Neural progenitor cell (in vitro differentiated cells): ENCODE measurements around the gene FBLN1. TPM values are rescaled to one million over a fixed set of nuclear protein-coding genes. Genes with fewer than 3 reads are reported as not detected.

Experiments used
- DNase-seq: peaks from one replicate; pipeline ENCODE4 v3.0.0-alpha.2; 2016; ENCODE audit warnings: low spot score
- H2AFZ ChIP-seq: fragments of 200-600 bp; sonication (generic); replicated peaks from 2 replicates; pipeline ENCODE4 v1.6.1; 2016; ENCODE audit warnings: antibody characterized with exemption
- H3F3A ChIP-seq: fragments of 200-600 bp; sonication (generic); 2 replicates; pipeline ENCODE4 v1.6.1; 2016; ENCODE audit warnings: antibody characterized with exemption, low read depth
- H3K27ac ChIP-seq: fragments of 200-600 bp; sonication (generic); 2 replicates; pipeline ENCODE4 v1.5.1; 2016; ENCODE audit warnings: mild to moderate bottlenecking
- H3K27me3 ChIP-seq: fragments of 200-600 bp; sonication (generic); 2 replicates; pipeline ENCODE4 v1.6.1; 2016; ENCODE audit warnings: mild to moderate bottlenecking, moderate library complexity
- H3K36me3 ChIP-seq: fragments of 200-600 bp; sonication (generic); 2 replicates; pipeline ENCODE4 v1.5.1; 2016
- H3K4me1 ChIP-seq: fragments of 200-600 bp; sonication (generic); 2 replicates; pipeline ENCODE4 v1.6.1; 2016; ENCODE audit warnings: mixed run types
- H3K4me2 ChIP-seq: fragments of 200-600 bp; sonication (generic); 2 replicates; pipeline ENCODE4 v1.6.1; 2016
- H3K4me3 ChIP-seq: fragments of 200-600 bp; sonication (generic); 2 replicates; pipeline ENCODE4 v1.5.1; 2016
- H3K79me2 ChIP-seq: fragments of 200-600 bp; sonication (generic); 2 replicates; pipeline ENCODE4 v1.6.1; 2016; ENCODE audit warnings: low read depth
- H3K9ac ChIP-seq: fragments of 200-600 bp; sonication (generic); 2 replicates; pipeline ENCODE4 v1.6.1; 2016
- H3K9me3 ChIP-seq: fragments of 200-600 bp; sonication (generic); 2 replicates; pipeline ENCODE4 v1.5.1; 2016; ENCODE audit warnings: low read depth
- H4K20me1 ChIP-seq: fragments of 200-600 bp; sonication (generic); 2 replicates; pipeline ENCODE4 v1.6.1; 2016; ENCODE audit warnings: low read depth
- H3K27ac Mint-ChIP-seq: 3 replicates; pipeline ENCODE4 v1.8.0; 2021; ENCODE audit warnings: mixed read lengths
- H3K27me3 Mint-ChIP-seq: 2 replicates; pipeline ENCODE4 v1.8.0; 2022; ENCODE audit warnings: low read depth, mild to moderate bottlenecking, inconsistent platforms, moderate library complexity, mixed read lengths; ENCODE audit not compliant: insufficient read depth
- H3K36me3 Mint-ChIP-seq: 3 replicates; pipeline ENCODE4 v1.8.0; 2021; ENCODE audit warnings: mixed read lengths
- H3K4me1 Mint-ChIP-seq: 3 replicates; pipeline ENCODE4 v1.8.0; 2021; ENCODE audit warnings: mixed read lengths
- H3K4me3 Mint-ChIP-seq: 3 replicates; pipeline ENCODE4 v1.8.0; 2021; ENCODE audit warnings: mild to moderate bottlenecking, moderate library complexity, mixed read lengths
- H3K9me3 Mint-ChIP-seq: 3 replicates; pipeline ENCODE4 v1.8.0; 2020; ENCODE audit warnings: mixed read lengths
- EZH2 ChIP-seq: fragments of 200-600 bp; sonication (generic); IDR thresholded peaks from 2 replicates; pipeline ENCODE4 v1.6.1; 2017; ENCODE audit warnings: antibody characterized with exemption, mild to moderate bottlenecking, moderate library complexity
- EZH2phosphoT487 ChIP-seq: fragments of 200-600 bp; sonication (generic); IDR thresholded peaks from 2 replicates; pipeline ENCODE4 v1.6.1; 2017; ENCODE audit warnings: antibody characterized with exemption
- total RNA-seq: library from RNA; depleted of rRNA; stranded (reverse); fragments of >200 nt; gene quantifications from 2 replicates; pipeline ENCODE4 v1.2.3, GENCODE V29; 2015; ENCODE audit warnings: low replicate concordance
- TF ChIP-seq, protein P1 (sequence below): fragments of 200-600 bp; sonication (generic); IDR thresholded peaks from 2 replicates; pipeline ENCODE4 v1.5.1; 2017; ENCODE audit warnings: antibody characterized with exemption, mild to moderate bottlenecking

FBLN1 gene
- total RNA-seq, 1 donor from 2014 or later = 84.3 TPM

- Histone ChIP-seq H3F3A (no peaks in the 10 kb centered on the region), H3K79me2 (no peaks in the 10 kb centered on the region), H3K4me3 (no peak overlapping the region), H3K9me3 (no peaks in the 10 kb centered on the region), H3K27me3 (no peaks in the 10 kb centered on the region), H4K20me1 (no peaks in the 10 kb centered on the region), H2AFZ (no peak overlapping the region), H3K4me1 (peaks cover 3% of the 10 kb centered on the region), H3K4me2 (no peak overlapping the region), H3K36me3 (no peaks in the 10 kb centered on the region), H3K9ac (no peak overlapping the region), H3K27ac (no peak overlapping the region)
- Mint-ChIP-seq H3K27me3 (peaks cover 2% of the 10 kb centered on the region), H3K9me3 (no peaks in the 10 kb centered on the region), H3K27ac (no peak overlapping the region), H3K36me3 (peaks cover 3% of the 10 kb centered on the region), H3K4me3 (no peak overlapping the region), H3K4me1 (peaks cover 16% of the 10 kb centered on the region)
- DNase-seq = no peak
- TF ChIP-seq EZH2phosphoT487 = no peak
- TF ChIP-seq, protein P1, sequence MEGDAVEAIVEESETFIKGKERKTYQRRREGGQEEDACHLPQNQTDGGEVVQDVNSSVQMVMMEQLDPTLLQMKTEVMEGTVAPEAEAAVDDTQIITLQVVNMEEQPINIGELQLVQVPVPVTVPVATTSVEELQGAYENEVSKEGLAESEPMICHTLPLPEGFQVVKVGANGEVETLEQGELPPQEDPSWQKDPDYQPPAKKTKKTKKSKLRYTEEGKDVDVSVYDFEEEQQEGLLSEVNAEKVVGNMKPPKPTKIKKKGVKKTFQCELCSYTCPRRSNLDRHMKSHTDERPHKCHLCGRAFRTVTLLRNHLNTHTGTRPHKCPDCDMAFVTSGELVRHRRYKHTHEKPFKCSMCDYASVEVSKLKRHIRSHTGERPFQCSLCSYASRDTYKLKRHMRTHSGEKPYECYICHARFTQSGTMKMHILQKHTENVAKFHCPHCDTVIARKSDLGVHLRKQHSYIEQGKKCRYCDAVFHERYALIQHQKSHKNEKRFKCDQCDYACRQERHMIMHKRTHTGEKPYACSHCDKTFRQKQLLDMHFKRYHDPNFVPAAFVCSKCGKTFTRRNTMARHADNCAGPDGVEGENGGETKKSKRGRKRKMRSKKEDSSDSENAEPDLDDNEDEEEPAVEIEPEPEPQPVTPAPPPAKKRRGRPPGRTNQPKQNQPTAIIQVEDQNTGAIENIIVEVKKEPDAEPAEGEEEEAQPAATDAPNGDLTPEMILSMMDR = no peak
- no peak for TF ChIP-seq EZH2
Observed at GRCh38 chr22:45538281-45538680, 35.6 kb downstream of the FBLN1 start.

DNA sequence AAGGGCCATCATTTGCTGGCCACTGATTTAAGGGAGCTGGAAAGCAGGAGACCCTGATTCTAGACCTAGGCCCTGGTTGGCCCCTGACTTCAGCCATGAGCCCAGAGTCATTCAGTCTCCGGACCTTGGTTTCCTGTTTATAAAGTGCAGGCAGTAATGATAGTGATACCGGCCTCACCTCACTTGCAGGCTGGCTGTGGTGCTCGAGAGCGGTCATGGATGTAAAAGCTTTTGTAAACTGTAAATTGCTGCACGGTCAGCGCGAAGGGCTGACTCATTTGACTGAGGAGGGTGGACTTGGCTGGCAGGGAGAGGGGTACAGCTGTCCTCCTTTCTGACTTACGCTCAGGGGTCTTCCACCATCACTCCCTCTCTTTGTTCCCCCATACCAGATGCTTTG is 37.4 kb downstream of the FBLN1 start:
- peaks cover 3% of the 10 kb centered on the region for H3K4me1 ChIP-seq
- H3K4me3 ChIP-seq = no peak overlapping the region
- H3K27ac ChIP-seq = no peak overlapping the region
- TF ChIP-seq, protein P1 = no peak
- TF ChIP-seq EZH2phosphoT487 (no peak), EZH2 (no peak)
- no peaks in the 10 kb centered on the region for H3K9me3 ChIP-seq
- peaks cover 2% of the 10 kb centered on the region for H3K27me3 Mint-ChIP-seq
- H3K4me2 ChIP-seq = no peak overlapping the region
- H3F3A ChIP-seq = no peaks in the 10 kb centered on the region
- no peak overlapping the region for H3K27ac Mint-ChIP-seq
- H2AFZ ChIP-seq = no peak overlapping the region
- H3K36me3 Mint-ChIP-seq = peaks cover 6% of the 10 kb centered on the region
- H4K20me1 ChIP-seq = no peaks in the 10 kb centered on the region
- no peaks in the 10 kb centered on the region for H3K79me2 ChIP-seq
- H3K9ac ChIP-seq = no peak overlapping the region
- peaks cover 24% of the 10 kb centered on the region for H3K4me1 Mint-ChIP-seq
- H3K36me3 ChIP-seq = no peaks in the 10 kb centered on the region
- no peaks in the 10 kb centered on the region for H3K9me3 Mint-ChIP-seq
- no peak overlapping the region for H3K4me3 Mint-ChIP-seq
- H3K27me3 ChIP-seq = no peaks in the 10 kb centered on the region
- DNase-seq = no peak

DNA sequence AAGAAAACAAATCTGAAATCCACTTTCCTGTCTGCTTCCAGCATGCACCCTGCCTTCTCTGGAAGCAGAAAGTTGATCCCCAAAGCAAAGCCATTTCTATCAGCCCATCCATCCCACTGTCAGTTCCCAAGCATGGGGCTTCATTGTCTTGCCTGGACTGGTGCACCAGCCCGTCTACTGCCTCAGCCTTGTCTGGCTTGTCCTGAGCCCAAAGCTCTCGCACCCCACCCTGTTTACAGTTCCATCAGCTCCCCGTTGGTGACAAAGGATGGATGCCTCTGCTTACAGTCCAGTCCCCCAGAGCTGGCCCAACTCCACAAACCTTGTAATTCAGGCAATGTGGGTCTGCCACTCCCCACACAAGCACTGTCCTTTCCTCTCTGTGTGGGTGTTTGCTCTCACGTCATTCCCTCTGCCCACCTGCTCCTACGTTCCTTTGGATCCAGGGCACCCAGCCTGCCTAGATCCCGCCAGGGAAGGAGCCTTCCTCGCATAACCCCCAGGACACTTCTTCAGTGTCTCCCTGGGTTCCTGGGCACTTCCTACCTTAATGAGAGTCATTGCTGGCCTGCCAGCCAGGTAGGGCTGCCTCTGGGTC is 38.8 kb downstream of the FBLN1 start:
- no peaks in the 10 kb centered on the region for H3F3A ChIP-seq
- H4K20me1 ChIP-seq = no peaks in the 10 kb centered on the region
- no peak for DNase-seq
- Mint-ChIP-seq H3K4me1 (peaks cover 24% of the 10 kb centered on the region), H3K4me3 (no peak overlapping the region), H3K36me3 (peaks cover 11% of the 10 kb centered on the region), H3K27ac (no peak overlapping the region), H3K27me3 (peaks cover 4% of the 10 kb centered on the region), H3K9me3 (peaks cover under 1% of the 10 kb centered on the region)
- no peaks in the 10 kb centered on the region for H3K79me2 ChIP-seq
- H3K9ac ChIP-seq = no peak overlapping the region
- H3K4me2 ChIP-seq = no peak overlapping the region
- H2AFZ ChIP-seq = no peak overlapping the region
- TF ChIP-seq EZH2 = no peak
- no peak for TF ChIP-seq EZH2phosphoT487
- TF ChIP-seq, protein P1 = no peak
- no peaks in the 10 kb centered on the region for H3K36me3 ChIP-seq
- no peak overlapping the region for H3K4me3 ChIP-seq
- H3K27ac ChIP-seq = no peak overlapping the region
- H3K4me1 ChIP-seq = peaks cover 3% of the 10 kb centered on the region
- no peaks in the 10 kb centered on the region for H3K9me3 ChIP-seq
- H3K27me3 ChIP-seq = no peaks in the 10 kb centered on the region
